NCI-H345 (cell line): ENCODE measurements around the gene TPR.
A peak's percentile ranks its signal among the peaks of the same experiment; 100 is the strongest.
"Not testable (repeated sequence)": the region's sequence is repeated elsewhere in the genome, so short reads cannot be mapped to it uniquely, and the experiment has no call there.

Experiments used
- DNase-seq: peaks from one replicate; lab custom pipeline; 2025; lab: John Stamatoyannopoulos, UW

TPR gene

GRCh38 chr1:186375152-186375928 is at the start of gene TPR, which contains the start of gene ODR4:
Gene TPR, minus strand, starts transcription at chr1:186375253. Its CDS starts 225 bp downstream, at chr1:186375028.
Gene ODR4, plus strand, starts transcription at chr1:186375838. Its CDS starts 3,948 bp downstream, at chr1:186379786.
- DNase-seq, result peak; percentile 98

GRCh38 chr1:186424539-186424938 is 49.5 kb upstream of the TPR start:
- DNase-seq, result no peak

DNA sequence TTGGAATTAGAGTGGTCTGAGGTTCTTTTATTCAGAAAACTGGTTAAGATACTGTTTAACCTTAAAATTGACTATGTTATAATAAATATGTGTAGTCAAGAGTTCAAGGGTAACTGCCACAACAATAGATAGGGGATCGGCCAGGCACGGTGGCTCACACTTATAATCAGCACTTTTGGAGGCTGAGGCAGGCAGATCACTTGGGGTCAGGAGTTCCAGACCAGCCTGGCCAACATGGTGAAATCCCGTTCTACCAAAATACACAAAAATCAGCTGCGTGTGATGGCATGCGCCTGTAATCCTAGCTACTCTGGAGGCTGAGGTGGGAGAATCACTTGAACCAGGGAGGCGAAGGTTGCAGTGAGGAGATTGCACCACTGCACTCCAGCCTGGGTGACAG is 46.4 kb upstream of the TPR start:
- no peak for DNase-seq

DNA sequence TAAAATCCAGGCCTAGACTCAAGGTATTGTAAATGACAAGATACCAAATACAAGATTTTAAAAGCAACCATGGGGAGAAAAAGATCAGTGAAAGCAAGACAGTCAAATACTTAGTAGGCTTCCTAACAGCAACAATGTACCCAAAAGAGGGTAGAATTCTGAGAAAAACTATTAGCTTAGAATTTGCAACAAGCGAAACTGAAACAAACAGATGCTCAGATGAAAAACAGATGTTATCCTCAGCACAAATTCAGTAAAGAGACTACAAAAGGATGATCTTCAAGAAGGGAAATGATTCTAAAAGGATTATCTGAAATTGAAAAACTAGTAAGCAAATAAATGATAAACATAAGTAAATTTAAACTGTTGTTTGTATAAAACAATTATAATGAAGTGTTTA is 45.9 kb upstream of the TPR start:
- DNase-seq, result no peak

DNA sequence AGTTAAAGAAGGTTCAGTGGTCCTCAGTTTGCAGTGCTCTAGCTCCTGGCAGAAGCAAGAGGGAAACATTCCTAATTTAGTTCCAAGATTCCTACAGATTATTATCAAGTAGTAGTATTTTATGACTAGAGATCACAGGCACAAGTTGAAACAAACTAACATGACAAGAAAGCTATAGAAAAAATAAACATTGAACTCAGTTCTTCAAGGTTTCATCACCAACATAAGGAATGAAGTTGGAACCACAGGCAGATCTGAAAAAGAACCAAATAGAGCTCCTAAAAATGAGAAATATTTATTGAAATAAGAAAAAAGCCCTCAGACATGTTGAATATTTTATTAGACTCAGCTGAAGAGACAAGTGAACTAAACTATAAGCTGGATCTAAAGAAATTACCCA is 45.3 kb upstream of the TPR start:
- DNase-seq, result no peak

GRCh38 chr1:186418503-186418902 is 43.5 kb upstream of the TPR start:
- DNase-seq, result peak; percentile 33

GRCh38 chr1:186413319-186413718 is 38.3 kb upstream of the TPR start:
- no peak for DNase-seq

DNA sequence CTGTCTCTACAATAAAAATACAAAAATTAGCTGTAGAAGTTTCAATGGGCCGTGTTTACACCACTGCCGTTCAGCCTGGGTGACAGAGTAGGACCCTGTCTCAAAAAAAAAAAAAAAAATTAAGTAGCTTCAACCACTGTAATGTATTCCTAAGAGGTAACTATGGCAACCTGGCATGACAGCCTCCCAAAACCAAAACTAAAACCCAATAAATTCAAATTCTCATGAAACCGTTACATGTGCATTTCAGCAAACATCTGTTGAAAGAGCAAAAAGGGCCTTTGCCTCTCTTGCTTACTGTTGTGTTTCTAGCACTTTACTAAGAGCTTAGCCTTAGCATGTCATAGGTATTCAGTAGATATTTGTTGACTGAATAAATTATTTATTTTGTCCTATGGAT is 34.0 kb upstream of the TPR start:
- no peak for DNase-seq

- DNase-seq, result peak; percentile 11
Measured at GRCh38 chr1:186404454-186405051, 29.5 kb upstream of the TPR start.

GRCh38 chr1:186403632-186404031 is 28.6 kb upstream of the TPR start:
- no peak for DNase-seq

- DNase-seq, result not testable (repeated sequence)
Measured at GRCh38 chr1:186401446-186401845, 26.4 kb upstream of the TPR start.

- DNase-seq, result not testable (repeated sequence)
Measured at GRCh38 chr1:186392711-186393110, 17.7 kb upstream of the TPR start.

DNA sequence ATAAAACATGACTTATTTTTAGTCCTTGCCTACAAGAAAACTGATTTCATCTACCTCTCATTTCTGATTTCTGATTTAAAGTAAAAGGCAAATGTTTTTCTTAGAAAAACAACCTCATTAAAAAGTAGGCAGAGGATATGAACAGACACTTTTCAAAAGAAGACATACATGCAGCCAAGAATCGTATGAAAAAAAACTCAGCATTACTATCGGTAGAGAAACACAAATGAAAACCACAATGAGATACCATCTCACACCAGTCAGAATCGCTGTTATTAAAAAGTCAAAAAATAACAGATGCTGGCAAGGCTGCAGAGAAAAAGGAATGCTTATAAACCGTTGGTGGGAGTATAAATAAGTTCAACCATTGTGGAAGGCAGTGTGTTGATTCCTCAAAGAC is 16.8 kb upstream of the TPR start:
- DNase-seq, result no peak

GRCh38 chr1:186390925-186391324 is 15.9 kb upstream of the TPR start:
- DNase-seq, result no peak

GRCh38 chr1:186386725-186387383 is 11.8 kb upstream of the TPR start:
- no peak for DNase-seq

- DNase-seq, result no peak
Measured at GRCh38 chr1:186375929-186376319, 871 bp upstream of the TPR start.

GRCh38 chr1:186374303-186375151 is 526 bp downstream of the TPR start:
- DNase-seq, result peak; percentile 47

- not testable (repeated sequence) for DNase-seq
Measured at GRCh38 chr1:186347837-186348691, 27.0 kb downstream of the TPR start.

GRCh38 chr1:186340772-186341171 is 34.3 kb downstream of the TPR start:
- DNase-seq, result no peak

GRCh38 chr1:186337554-186337953 is 37.5 kb downstream of the TPR start:
- no peak for DNase-seq

GRCh38 chr1:186330758-186331157 is 44.3 kb downstream of the TPR start:
- no peak for DNase-seq
